K562 (cell line): ENCODE results near the gene ANAPC4. TPM values are rescaled to one million over a fixed set of nuclear protein-coding genes. Genes with fewer than 3 reads are reported as not detected.

ENCODE experiments used
- ATAC-seq: fragments of 200-7000 bp; cut with Tn5 transposase; 3 replicates; pipeline ENCODE4 v1.9.1; 2020; ENCODE audit warnings: moderate library complexity
- BruUV-seq: library from RNA; stranded (reverse); fragments of 400-500 nt; replicated peaks from 2 replicates; lab custom pipeline; 2021; lab: Mats Ljungman, UMichigan
- CTCF ChIA-PET: fragments of 300-600 bp; formaldehyde crosslinking; extraction: SDS; loops from one replicate; lab custom pipeline; 2021; ENCODE audit warnings: low intra/inter-chr PET ratio; lab: Yijun Ruan, JAX
- POLR2A ChIA-PET: fragments of 300-600, 350-650 bp; sonication (Branson Sonifier 250); formaldehyde crosslinking; extraction: SDS; loops from one replicate; lab custom pipeline; 2021; ENCODE audit warnings: antibody characterized with exemption, inconsistent platforms; lab: Yijun Ruan, JAX
- DNase-seq, 4 experiments: peaks; one replicate each; pipeline versions ENCODE4 v3.0.0 to v3.0.0-alpha.2; 2011 to 2018; ENCODE audit warnings: low spot score in 3 of 4, mixed read lengths in 3 of 4; ENCODE audit errors: extremely low read depth in 1 of 4
- FAIRE-seq: peaks from 2 replicates; lab custom pipeline; 2011; peaks lifted over from hg19 to GRCh38; lab: Jason Lieb, UNC
- H2AFZ ChIP-seq: 2 replicates; pipeline ENCODE4 v1.6.0; 2011; ENCODE audit warnings: low read depth, low read length, control low read depth, inconsistent platforms
- H3K27ac ChIP-seq: fragments of 200-600 bp; 3 replicates; pipeline ENCODE4 v1.8.0; 2011; ENCODE audit warnings: low read depth, mild to moderate bottlenecking, control low read depth, inconsistent platforms, low read length, moderate library complexity, mixed read lengths; ENCODE audit errors: extremely low read depth
- H3K27me3 ChIP-seq, 2 experiments: fragments of 300-600 bp in 1 of 2; 2 replicates in 1 of 2; 3 replicates in 1 of 2; pipeline versions ENCODE4 v1.6.0 to v1.8.0; 2011; ENCODE audit warnings: inconsistent platforms in 2 of 2, low read length in 2 of 2, mild to moderate bottlenecking in 1 of 2, mixed read lengths in 1 of 2, moderate library complexity in 1 of 2; ENCODE audit not compliant: control insufficient read depth in 2 of 2, insufficient read depth in 2 of 2
- H3K36me3 ChIP-seq: fragments of 300-600 bp; 3 replicates; pipeline ENCODE4 v1.8.0; 2011; ENCODE audit warnings: mild to moderate bottlenecking, low read length, inconsistent platforms; ENCODE audit not compliant: control insufficient read depth, insufficient read depth
- H3K4me1 ChIP-seq, 2 experiments: fragments of 200-600 bp in 1 of 2; replicated peaks in 1 of 2; 2 replicates in 1 of 2; 3 replicates in 1 of 2; pipeline versions ENCODE4 v1.5.1 to v1.8.0; 2011; ENCODE audit warnings: inconsistent platforms in 2 of 2, low read length in 2 of 2, mild to moderate bottlenecking in 1 of 2, mixed read lengths in 1 of 2, moderate library complexity in 1 of 2; ENCODE audit not compliant: control insufficient read depth in 2 of 2, insufficient read depth in 2 of 2
- H3K4me2 ChIP-seq: 2 replicates; pipeline ENCODE4 v1.6.1; 2011; ENCODE audit warnings: low read length, control low read depth, inconsistent platforms, mixed read lengths; ENCODE audit not compliant: insufficient read depth
- H3K4me3 ChIP-seq: fragments of 200-600 bp; sonication (generic), shearing (Covaris generic); 2 replicates; pipeline ENCODE4 v1.5.1; 2016; ENCODE audit warnings: control low read depth, inconsistent platforms
- H3K79me2 ChIP-seq: fragments of 200-600 bp; 3 replicates; pipeline ENCODE4 v1.8.0; 2011; ENCODE audit warnings: low read length, inconsistent platforms; ENCODE audit not compliant: control insufficient read depth, insufficient read depth
- H3K9ac ChIP-seq, 2 experiments: 2 replicates each; pipeline versions ENCODE4 v1.6.0 to v1.6.1; 2011; ENCODE audit warnings: low read depth in 2 of 2, low read length in 2 of 2, control low read depth in 1 of 2, inconsistent platforms in 1 of 2, mild to moderate bottlenecking in 1 of 2, mixed read lengths in 1 of 2; ENCODE audit not compliant: insufficient read depth in 1 of 2
- H3K9me1 ChIP-seq: one replicate; pipeline ENCODE4 v1.6.0; 2011; ENCODE audit warnings: inconsistent platforms, mild to moderate bottlenecking, low read length, moderate library complexity; ENCODE audit not compliant: control insufficient read depth, insufficient read depth
- H3K9me3 ChIP-seq: replicated peaks from 2 replicates; pipeline ENCODE4 v1.5.1; 2011; ENCODE audit warnings: low read depth, low read length, inconsistent platforms; ENCODE audit not compliant: control insufficient read depth, insufficient read depth
- H4K20me1 ChIP-seq: replicated peaks from 2 replicates; pipeline ENCODE4 v1.6.1; 2011; ENCODE audit warnings: low read length, inconsistent platforms, mixed read lengths; ENCODE audit not compliant: control insufficient read depth, insufficient read depth
- ARID1B ChIP-seq: fragments of 450-650 bp; IDR thresholded peaks from 2 replicates; pipeline ENCODE4 v1.6.1; 2016; ENCODE audit warnings: antibody characterized with exemption, mild to moderate bottlenecking, inconsistent platforms
- CCNT2 ChIP-seq: IDR thresholded peaks from 2 replicates; pipeline ENCODE4 v1.6.1; 2011; ENCODE audit warnings: borderline replicate concordance, low read depth, mild to moderate bottlenecking, moderate library complexity, mixed read lengths, low read length; ENCODE audit not compliant: insufficient read length; ENCODE audit errors: extremely low read depth
- ESRRA ChIP-seq: fragments of 450-650 bp; IDR thresholded peaks from 2 replicates; pipeline ENCODE4 v1.6.1; 2014; ENCODE audit warnings: low read depth, mild to moderate bottlenecking, moderate library complexity, borderline replicate concordance
- HDAC6 ChIP-seq: IDR thresholded peaks from 2 replicates; pipeline ENCODE4 v1.6.1; 2012; ENCODE audit warnings: low read depth, mild to moderate bottlenecking, control low read depth, inconsistent platforms, low read length, moderate library complexity
- HNRNPL ChIP-seq: fragments of 200-400 bp; formaldehyde crosslinking; IDR thresholded peaks from 2 replicates; pipeline ENCODE4 v1.6.1; 2017; ENCODE audit warnings: low read depth, mild to moderate bottlenecking, low read length
- MCM7 ChIP-seq, 2 experiments: fragments of 450-650 bp; IDR thresholded peaks; 2 replicates each; pipeline ENCODE4 v1.6.1; 2016 to 2018
- NCOA4 ChIP-seq: fragments of 450-650 bp; IDR thresholded peaks from 2 replicates; pipeline ENCODE4 v1.6.1; 2018; ENCODE audit warnings: mild to moderate bottlenecking; ENCODE audit not compliant: partially characterized antibody
- RUNX1 ChIP-seq: sonication (generic); IDR thresholded peaks from 2 replicates; pipeline ENCODE4 v1.6.1; 2016; ENCODE audit warnings: antibody characterized with exemption, low read depth
- SMAD4 ChIP-seq: fragments of 250-450 bp; sonication (Bioruptor Pico); conservative IDR thresholded peaks from 2 replicates; pipeline ENCODE4 v1.8.0; 2021; ENCODE audit warnings: inconsistent platforms, mild to moderate bottlenecking, moderate library complexity
- SRSF1 ChIP-seq: fragments of 200-400 bp; formaldehyde crosslinking; IDR thresholded peaks from 2 replicates; pipeline ENCODE4 v1.6.1; 2017; ENCODE audit warnings: mild to moderate bottlenecking, low read depth, low read length, moderate library complexity
- STAT6 ChIP-seq: sonication (generic); formaldehyde crosslinking; IDR thresholded peaks from 2 replicates; pipeline ENCODE4 v1.8.1; 2023; ENCODE audit warnings: mild to moderate bottlenecking, missing genetic modification reagents
- WHSC1 ChIP-seq: IDR thresholded peaks from one replicate; pipeline ENCODE4 v1.6.1; 2012; ENCODE audit warnings: low read length, control low read depth, inconsistent platforms
- WGBS: fragments of 100-300 bp; shearing (Covaris generic); methylation state at CpG from one replicate; pipeline ENCODE4 v1.1.6; 2016; ENCODE audit warnings: low coverage, mixed read lengths; ENCODE audit not compliant: insufficient coverage; ENCODE audit errors: missing lambda C conversion rate; 5-methylcytosine and 5-hydroxymethylcytosine counted together
- in situ Hi-C: fragments of 300-500 bp; cut with MboI; formaldehyde crosslinking; loops from 4 replicates; pipeline ENCODE4 v1.15.0; 2018; ENCODE audit warnings: inconsistent platforms, mixed read lengths
- intact Hi-C: fragments of 100-400 bp; cut with micrococcal nuclease; formaldehyde crosslinking; loops from 2 replicates; pipeline ENCODE4 v1.14.2; 2022
- polyA plus RNA-seq, 8 experiments: library from polyadenylated mRNA; depleted of rRNA in 4 of 8; stranded (reverse) in 5 of 8; unstranded in 3 of 8; fragments of >200 nt; fragmentation: Nextera tagmentation in 2 of 8; fragmentation: Illumina TruSeq in 1 of 8; extraction: Ambion mirVana in 2 of 8; extraction: Trizol in 1 of 8; gene quantifications; 2 replicates each; pipeline versions ENCODE4 v1.2.1 to v1.2.3, GENCODE V29; 2011 to 2014; ENCODE audit warnings: inconsistent platforms in 1 of 8, missing spikeins in 1 of 8
- total RNA-seq, 7 experiments: library from RNA; depleted of rRNA in 6 of 7; stranded (reverse); fragments of >200 nt in 6 of 7; fragmentation: Illumina TruSeq in 2 of 7; extraction: Trizol in 2 of 7; gene quantifications; 2 replicates each; pipeline versions ENCODE4 v1.2.1 to v1.2.3, GENCODE V29; 2011 to 2021; ENCODE audit warnings: low replicate concordance in 1 of 7

The ANAPC4 gene
- total and polyA plus RNA-seq, 9 of the 15 experiments (the other 6 are each of a cell fraction or from before 2014, with no cell fraction given) = 23.9 to 47.0 (median 31.9) TPM

GRCh38 chr4:25443851-25444250 lies 66.8 kb downstream of the ANAPC4 start:
- FAIRE-seq = no peak
- no peak overlapping the region for H3K9ac ChIP-seq
- H3K4me2 ChIP-seq = no peak overlapping the region
- 2% methylated on average over 6 of the region's 6 CpGs for WGBS
- no peak for ATAC-seq
- 0 out of 2 replicates have a peak, but pooled peaks cover 5% of the 10 kb centered on the region for H4K20me1 ChIP-seq
- TF ChIP-seq SRSF1 (no peak), RUNX1 (no peak), HDAC6 (no peak)
- in situ Hi-C loops = loop anchor here (10.0 kb wide), 1 partner anchor 341 kb away; no protein-coding TSS in a partner anchor
- no peaks in the 10 kb centered on the region; a peak in 1 of 5 replicates for H3K4me1 ChIP-seq
- no peak for DNase-seq
- H3K9me3 ChIP-seq = no peaks in the 10 kb centered on the region
- peaks cover 20 to 49% of the 10 kb centered on the region in 2 experiments for H3K27me3 ChIP-seq
- no peak overlapping the region for H2AFZ ChIP-seq
- CTCF ChIA-PET = interaction anchor here (0.6 kb wide), 1 partner anchor 604 kb away, joined by 3 read pairs; no protein-coding TSS in a partner anchor
- H3K36me3 ChIP-seq = no peaks in the 10 kb centered on the region
- BruUV-seq = no TSS peak
- H3K9me1 ChIP-seq = no peaks in the 10 kb centered on the region
- intact Hi-C loops = loop anchor here (10.0 kb wide), 2 partner anchors 351 to 541 kb away; no protein-coding TSS in a partner anchor
- POLR2A ChIA-PET = no interaction called here
- H3K79me2 ChIP-seq = no peaks in the 10 kb centered on the region
- no peak overlapping the region for H3K4me3 ChIP-seq
- no peak overlapping the region for H3K27ac ChIP-seq

DNA sequence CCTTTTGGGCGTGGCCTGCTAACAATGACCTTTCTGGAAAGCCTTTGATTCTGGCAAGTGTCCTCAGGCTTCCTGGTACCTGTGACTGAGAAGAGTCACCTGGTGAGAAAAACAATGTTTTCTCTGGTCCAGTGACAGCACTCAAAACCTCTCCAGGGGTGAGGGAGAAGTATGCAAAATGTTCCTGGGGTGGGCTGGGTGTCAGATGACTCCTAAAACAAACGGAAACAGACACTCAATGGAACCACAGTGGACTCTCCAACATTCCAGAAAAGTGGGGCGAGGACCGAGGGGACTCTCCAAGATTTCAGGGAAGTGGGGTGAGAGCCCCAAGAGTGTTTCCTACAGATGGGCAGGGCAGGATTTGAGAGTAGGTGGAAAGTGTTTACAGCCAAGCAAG lies 69.5 kb downstream of the ANAPC4 start:
- Histone ChIP-seq H2AFZ (no peak overlapping the region), H3K27ac (no peak overlapping the region), H3K9me3 (no peaks in the 10 kb centered on the region), H3K9ac (no peak overlapping the region), H3K4me1 (no peaks in the 10 kb centered on the region), H3K9me1 (no peaks in the 10 kb centered on the region), H4K20me1 (0 out of 2 replicates have a peak, but pooled peaks cover 3% of the 10 kb centered on the region), H3K36me3 (no peaks in the 10 kb centered on the region), H3K4me3 (no peak overlapping the region), H3K79me2 (no peaks in the 10 kb centered on the region), H3K27me3 (peaks cover 23 to 49% of the 10 kb centered on the region in 2 experiments), H3K4me2 (no peak overlapping the region)
- 0% methylated on average over 4 of the region's 4 CpGs for WGBS
- CTCF ChIA-PET = no interaction called here
- intact Hi-C loops = loop anchor here (10.0 kb wide), 2 partner anchors 348 to 538 kb away; no protein-coding TSS in a partner anchor
- DNase-seq (no peak), FAIRE-seq (no peak), ATAC-seq (no peak)
- BruUV-seq = no TSS peak
- POLR2A ChIA-PET = no interaction called here
- in situ Hi-C loops = loop anchor here (10.0 kb wide), 1 partner anchor 338 kb away; no protein-coding TSS in a partner anchor
- no peak for TF ChIP-seq WHSC1
- TF ChIP-seq MCM7 (IDR thresholded peaks at IDR 0.05) = no peak
- TF ChIP-seq ESRRA = no peak
- no peak for TF ChIP-seq CCNT2
- no peak for TF ChIP-seq HNRNPL
- no peak for TF ChIP-seq NCOA4
- no peak for TF ChIP-seq STAT6 (CRISPR knock-in tag)
- TF ChIP-seq ARID1B = no peak
- no peak for TF ChIP-seq SMAD4
